H1 (cell line): Measurements from ENCODE around the gene EYA4.

Source experiments
- ATF2 ChIP-seq: IDR thresholded peaks from 2 replicates; pipeline ENCODE4 v1.6.1; 2012; ENCODE audit warnings: low read length, inconsistent platforms
- CHD2 ChIP-seq: IDR thresholded peaks from 2 replicates; pipeline ENCODE4 v1.6.1; 2012; ENCODE audit warnings: low read length, improper control_type of control experiment
- CTCF ChIP-seq, 3 experiments: IDR thresholded peaks; 1 replicate in 2 of 3; 2 replicates in 1 of 3; pipeline versions ENCODE4 v1.5.1 to v1.6.1; 2011; ENCODE audit warnings: low read length in 3 of 3, mild to moderate bottlenecking in 3 of 3, inconsistent platforms in 2 of 3, low read depth in 1 of 3, moderate library complexity in 1 of 3; ENCODE audit not compliant: insufficient read depth in 1 of 3; ENCODE audit errors: control extremely low read depth in 1 of 3
- EP300 ChIP-seq, 2 experiments: IDR thresholded peaks; 1 replicate in 1 of 2; 2 replicates in 1 of 2; pipeline ENCODE4 v1.6.1; 2011 to 2012; ENCODE audit warnings: low read depth in 2 of 2, low read length in 2 of 2, mild to moderate bottlenecking in 2 of 2, borderline replicate concordance in 1 of 2, inconsistent platforms in 1 of 2, moderate library complexity in 1 of 2
- EZH2 ChIP-seq: fragments of 200-600 bp; sonication (generic); IDR thresholded peaks from 2 replicates; pipeline ENCODE4 v1.7.1; 2012; ENCODE audit warnings: low read depth, mild to moderate bottlenecking, moderate library complexity, low read length, inconsistent platforms; ENCODE audit not compliant: severe bottlenecking
- KDM1A ChIP-seq: fragments of 200-600, 300-600 bp; sonication (generic); IDR thresholded peaks from 2 replicates; pipeline ENCODE4 v1.7.1; 2016; ENCODE audit warnings: mild to moderate bottlenecking, low read length, borderline replicate concordance
- POLR2A ChIP-seq, 2 experiments: IDR thresholded peaks; 1 replicate in 1 of 2; 2 replicates in 1 of 2; pipeline ENCODE4 v1.6.1; 2011; ENCODE audit warnings: low read depth in 2 of 2, low read length in 2 of 2, mild to moderate bottlenecking in 2 of 2; ENCODE audit errors: control extremely low read depth in 1 of 2
- POLR2AphosphoS5 ChIP-seq: IDR thresholded peaks from 2 replicates; pipeline ENCODE4 v1.6.1; 2011; ENCODE audit warnings: low read depth, low read length
- RNF2 ChIP-seq: fragments of 200-900, 300-1000 bp; sonication (generic); IDR thresholded peaks from 2 replicates; pipeline ENCODE4 v1.7.1; 2016; ENCODE audit warnings: borderline replicate concordance, low read depth, mild to moderate bottlenecking, antibody characterized with exemption, low read length; ENCODE audit not compliant: poor library complexity, severe bottlenecking; ENCODE audit errors: missing control alignments
- SAP30 ChIP-seq: fragments of 300-600 bp; sonication (generic); IDR thresholded peaks from 2 replicates; pipeline ENCODE4 v1.7.1; 2012; ENCODE audit warnings: low read length, moderate library complexity, mild to moderate bottlenecking, inconsistent platforms; ENCODE audit not compliant: insufficient read depth, insufficient replicate concordance
- SIRT6 ChIP-seq: IDR thresholded peaks from one replicate; pipeline ENCODE4 v1.7.1; 2012; ENCODE audit warnings: low read length, inconsistent platforms
- SRF ChIP-seq: IDR thresholded peaks from 2 replicates; pipeline ENCODE4 v1.6.1; 2011; ENCODE audit warnings: mild to moderate bottlenecking, low read depth, low read length, moderate library complexity
- ZNF274 ChIP-seq: IDR thresholded peaks from 2 replicates; pipeline ENCODE4 v1.7.0; 2012; ENCODE audit warnings: low read length, borderline replicate concordance; ENCODE audit errors: extremely low read depth
- TF ChIP-seq, protein P1 (sequence below): IDR thresholded peaks from 2 replicates; pipeline ENCODE4 v1.6.1; 2011; ENCODE audit warnings: low read depth, mild to moderate bottlenecking, low read length; ENCODE audit not compliant: insufficient read depth

GRCh38 chr6:133526436-133526835 lies 285.3 kb downstream of the EYA4 start:
- TF ChIP-seq KDM1A, result no peak
- TF ChIP-seq EP300 (IDR thresholded peaks at IDR 0.05; ENCODE audit: borderline replicate concordance in 1 of 2, low read depth in 2 of 2, low read length in 2 of 2), result no peak
- TF ChIP-seq CTCF (IDR thresholded peaks at IDR 0.05; ENCODE audit: control extremely low read depth in 1 of 3, insufficient read depth in 1 of 3, low read depth in 1 of 3, low read length in 3 of 3), result no peak
- TF ChIP-seq, protein P1, sequence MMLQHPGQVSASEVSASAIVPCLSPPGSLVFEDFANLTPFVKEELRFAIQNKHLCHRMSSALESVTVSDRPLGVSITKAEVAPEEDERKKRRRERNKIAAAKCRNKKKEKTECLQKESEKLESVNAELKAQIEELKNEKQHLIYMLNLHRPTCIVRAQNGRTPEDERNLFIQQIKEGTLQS, result no peak
- no peak for TF ChIP-seq RNF2
- TF ChIP-seq SRF, result no peak
- no peak for TF ChIP-seq EZH2
- TF ChIP-seq POLR2AphosphoS5, result no peak
- no peak for TF ChIP-seq CHD2
- TF ChIP-seq ATF2, result no peak
- TF ChIP-seq SAP30, result no peak
- TF ChIP-seq POLR2A (IDR thresholded peaks at IDR 0.05; ENCODE audit: control extremely low read depth in 1 of 2, low read depth in 2 of 2, low read length in 2 of 2), result no peak
- TF ChIP-seq ZNF274, result no peak
- TF ChIP-seq SIRT6, result no peak
